Effector memory CD8-positive, alpha-beta T cell (primary cell): ENCODE measurements around the gene ZNF500.

Source experiments
- ATAC-seq: fragments of 150-1000 bp; cut with Tn5 transposase; replicated peaks from 2 replicates; pipeline ENCODE4 v1.10.0; 2021; ENCODE audit warnings: mild to moderate bottlenecking, moderate library complexity
- DNase-seq, 3 experiments: peaks; one replicate each; pipeline ENCODE4 v3.0.0; 2021
- H3K27ac Mint-ChIP-seq, 2 donors: one replicate each; pipeline ENCODE4 v1.8.0; 2022; ENCODE audit warnings: mild to moderate bottlenecking in 2 of 2, mixed read lengths in 2 of 2, moderate library complexity in 2 of 2
- H3K27me3 Mint-ChIP-seq, 2 donors: one replicate each; pipeline ENCODE4 v1.8.0; 2022; ENCODE audit warnings: mixed read lengths in 2 of 2
- H3K36me3 Mint-ChIP-seq: one replicate; pipeline ENCODE4 v1.8.0; 2022; ENCODE audit warnings: mild to moderate bottlenecking, moderate library complexity, mixed read lengths; ENCODE audit not compliant: insufficient read depth
- H3K4me1 Mint-ChIP-seq, 2 donors: one replicate each; pipeline ENCODE4 v1.8.0; 2022; ENCODE audit warnings: low read depth in 2 of 2, mixed read lengths in 2 of 2
- H3K4me3 Mint-ChIP-seq, 2 donors: one replicate each; pipeline ENCODE4 v1.8.0; 2022; ENCODE audit warnings: mild to moderate bottlenecking in 2 of 2, mixed read lengths in 2 of 2, moderate library complexity in 2 of 2
- H3K9me3 Mint-ChIP-seq, 2 donors: one replicate each; pipeline ENCODE4 v1.8.0; 2022; ENCODE audit warnings: mixed read lengths in 2 of 2

Gene ZNF500

DNA sequence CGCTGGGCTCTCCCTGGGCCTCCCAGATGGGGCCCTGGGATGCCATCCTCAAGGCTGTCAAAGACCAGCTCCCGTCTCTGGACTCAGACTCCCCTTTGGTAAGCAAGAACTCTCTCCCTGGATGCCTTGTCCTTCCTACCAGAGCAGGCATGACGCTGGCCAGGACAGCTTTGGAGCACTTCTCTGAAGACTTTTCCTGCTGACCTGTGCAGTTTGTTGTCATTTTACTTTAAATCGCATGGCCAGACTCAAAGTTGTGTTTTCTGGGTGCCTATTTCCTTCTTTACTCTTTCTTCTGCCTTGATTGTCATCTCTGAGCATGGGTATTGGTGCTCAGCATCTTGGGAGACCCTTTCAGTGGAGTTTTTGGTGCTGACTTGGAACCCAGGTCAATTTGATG, 30.4 kb downstream of the ZNF500 start:
- no peak overlapping the region for H3K27ac Mint-ChIP-seq
- no peaks in the 10 kb centered on the region for H3K9me3 Mint-ChIP-seq
- H3K4me3 Mint-ChIP-seq, result peak overlapping the region in 1 of 2 donors; percentile 31
- DNase-seq (no peak), ATAC-seq (no peak)
- peaks cover 19% of the 10 kb centered on the region for H3K36me3 Mint-ChIP-seq
- H3K4me1 Mint-ChIP-seq, result peaks cover 16 to 17% of the 10 kb centered on the region in 2 donors
- peaks cover 0 to 8% of the 10 kb centered on the region in 2 donors for H3K27me3 Mint-ChIP-seq

DNA sequence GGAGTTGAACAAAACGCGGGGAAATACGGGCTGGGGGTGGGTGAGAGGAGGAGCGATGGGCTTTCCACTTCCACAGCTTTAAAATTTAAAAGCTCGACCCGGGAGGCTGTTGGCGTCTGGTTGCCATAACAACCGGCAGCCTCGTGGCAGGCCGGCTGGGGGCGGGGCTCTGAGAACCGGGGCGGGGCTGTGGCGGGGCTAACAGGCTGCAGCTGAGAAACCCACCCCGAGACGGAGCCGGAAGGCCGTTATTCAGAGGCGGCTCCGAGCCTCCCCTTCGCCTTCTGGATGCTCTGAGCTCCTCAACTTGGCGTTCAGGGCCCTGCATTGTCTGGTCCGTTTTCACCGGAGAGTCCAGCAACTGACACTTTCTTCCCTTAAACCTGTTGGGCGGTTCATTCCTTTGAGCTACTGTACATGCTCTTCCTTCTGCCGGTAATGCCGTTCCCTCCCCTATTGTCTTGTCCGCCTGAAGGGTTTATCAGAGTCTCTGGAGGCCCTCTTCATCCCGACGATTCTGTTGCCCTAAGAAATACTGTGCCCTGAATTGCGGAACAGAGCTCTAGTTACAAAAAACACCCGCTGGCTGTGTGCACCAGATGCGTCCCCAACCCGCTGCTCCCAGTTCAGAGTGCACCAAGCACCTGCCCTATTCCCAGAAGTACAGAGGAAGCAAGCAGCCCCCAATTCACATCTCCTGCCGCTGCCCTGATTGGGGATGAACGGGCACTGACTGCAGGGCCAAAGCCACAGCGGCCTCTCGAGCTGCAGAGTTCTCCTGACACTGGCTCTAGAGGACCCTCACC, 32.0 kb downstream of the ZNF500 start:
- peak; percentile 93 to 96 (median 94) for DNase-seq
- Mint-ChIP-seq H3K36me3 (peaks cover 19% of the 10 kb centered on the region), H3K4me1 (peaks cover 16 to 17% of the 10 kb centered on the region in 2 donors), H3K4me3 (peak overlapping the region; percentile 91 to 95), H3K27me3 (peaks cover 0 to 8% of the 10 kb centered on the region in 2 donors), H3K27ac (peak overlapping the region; percentile 90 to 92), H3K9me3 (no peaks in the 10 kb centered on the region)
- ATAC-seq, result peak; percentile 82

GRCh38 chr16:4734063-4734729, 32.8 kb downstream of the ZNF500 start, which contains the start of the genes ANKS3 and DNAAF8:
TSS of gene ANKS3 (minus strand) at chr16:4734271. CDS start at chr16:4730149, 4,122 bp downstream.
TSS of gene DNAAF8 (plus strand) at chr16:4734537. CDS start at chr16:4736515, 1,978 bp downstream.
- peaks cover 0 to 8% of the 10 kb centered on the region in 2 donors for H3K27me3 Mint-ChIP-seq
- H3K36me3 Mint-ChIP-seq, result peaks cover 19% of the 10 kb centered on the region
- peak within 1 kb of the TSS; percentile 91 to 95 for H3K4me3 Mint-ChIP-seq
- peaks cover 16 to 17% of the 10 kb centered on the region in 2 donors for H3K4me1 Mint-ChIP-seq
- peak; percentile 72 to 78 (median 75) for DNase-seq
- H3K9me3 Mint-ChIP-seq, result no peaks in the 10 kb centered on the region
- H3K27ac Mint-ChIP-seq, result peak within 1 kb of the TSS; percentile 90 to 92
- peak; percentile 78 for ATAC-seq

DNA sequence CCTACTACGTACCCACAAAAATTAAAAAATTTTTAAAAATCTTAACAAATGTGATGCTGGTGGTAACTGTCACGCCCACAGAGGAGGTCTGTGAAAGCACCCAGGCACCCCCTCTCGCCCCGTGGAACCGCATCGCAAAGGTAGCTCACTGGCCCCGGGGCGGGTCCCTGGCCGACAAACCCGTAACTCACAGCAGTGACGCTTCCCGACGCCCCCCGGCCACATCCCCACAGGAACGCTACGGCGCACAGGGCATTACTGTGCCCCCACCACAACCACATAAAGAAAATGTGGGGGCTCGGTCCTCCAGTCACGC, 33.3 kb downstream of the ZNF500 start:
- Mint-ChIP-seq H3K9me3 (no peaks in the 10 kb centered on the region), H3K36me3 (peaks cover 16% of the 10 kb centered on the region), H3K4me3 (peak overlapping the region; percentile 91 to 95), H3K27me3 (peaks cover 0 to 8% of the 10 kb centered on the region in 2 donors), H3K27ac (peak overlapping the region; percentile 62 to 92), H3K4me1 (peaks cover 16 to 17% of the 10 kb centered on the region in 2 donors)
- DNase-seq, result peak in 2 of 3 experiments; percentile 8 to 15
- ATAC-seq, result peak; percentile 5

DNA sequence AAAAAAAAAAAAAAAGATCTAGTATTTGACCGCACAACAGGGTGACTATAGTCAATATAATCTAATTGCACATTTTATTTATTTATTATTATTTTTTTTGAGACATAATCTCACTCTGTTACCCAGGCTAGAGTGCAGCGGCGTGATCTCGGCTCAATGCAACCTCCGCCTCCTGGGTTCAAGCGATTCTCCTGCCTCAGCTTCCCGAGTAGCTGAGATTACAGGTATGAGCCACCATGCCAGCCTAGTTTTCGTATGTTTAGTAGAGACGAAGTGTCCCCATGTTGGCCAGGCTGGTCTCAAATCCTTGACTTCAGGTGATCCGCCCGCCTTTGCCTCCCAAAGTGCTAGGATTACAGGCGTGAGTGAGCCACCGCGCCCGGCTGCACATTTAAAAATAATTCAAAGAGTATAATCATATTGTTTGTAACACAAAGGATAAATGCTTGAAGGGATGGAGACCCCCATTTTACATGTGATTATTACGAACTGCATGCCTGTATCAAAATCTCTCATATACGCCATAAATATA, 33.7 kb downstream of the ZNF500 start:
- peaks cover 0 to 5% of the 10 kb centered on the region in 2 donors for H3K27me3 Mint-ChIP-seq
- H3K4me3 Mint-ChIP-seq, result peak overlapping the region; percentile 91 to 95
- peaks cover 15% of the 10 kb centered on the region for H3K36me3 Mint-ChIP-seq
- peaks cover 16 to 17% of the 10 kb centered on the region in 2 donors for H3K4me1 Mint-ChIP-seq
- no peaks in the 10 kb centered on the region for H3K9me3 Mint-ChIP-seq
- DNase-seq (no peak), ATAC-seq (no peak)
- H3K27ac Mint-ChIP-seq, result peak overlapping the region; percentile 62 to 92

GRCh38 chr16:4729876-4730275, 37.1 kb downstream of the ZNF500 start:
- peaks cover 8 to 11% of the 10 kb centered on the region in 2 donors for H3K4me1 Mint-ChIP-seq
- ATAC-seq, result no peak
- no peak for DNase-seq
- no peak overlapping the region for H3K4me3 Mint-ChIP-seq
- H3K9me3 Mint-ChIP-seq, result no peaks in the 10 kb centered on the region
- no peaks in the 10 kb centered on the region for H3K27me3 Mint-ChIP-seq
- peaks cover 8% of the 10 kb centered on the region for H3K36me3 Mint-ChIP-seq
- no peak overlapping the region for H3K27ac Mint-ChIP-seq

DNA sequence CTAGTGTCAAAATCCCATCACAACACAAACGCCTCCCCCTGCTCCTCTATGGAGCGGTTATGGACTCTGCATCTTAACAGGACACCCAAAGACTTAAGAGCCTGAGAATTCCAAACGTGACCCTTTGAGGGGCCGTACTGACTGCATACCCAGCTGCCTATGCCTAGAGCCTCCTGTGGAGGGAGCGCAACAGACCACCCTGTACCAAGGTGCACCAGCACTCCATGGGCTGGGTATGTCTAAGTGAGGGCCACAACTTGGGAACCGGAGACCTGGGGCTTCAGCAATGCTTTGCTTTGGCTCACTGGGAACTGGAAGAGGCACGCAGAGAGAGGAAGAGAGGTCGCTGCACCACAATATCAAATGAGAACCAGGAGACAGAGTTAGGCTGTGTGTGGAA, 38.3 kb downstream of the ZNF500 start:
- Mint-ChIP-seq H3K27ac (no peak overlapping the region), H3K9me3 (no peaks in the 10 kb centered on the region), H3K27me3 (no peaks in the 10 kb centered on the region), H3K4me3 (no peak overlapping the region), H3K4me1 (peaks cover 5 to 7% of the 10 kb centered on the region in 2 donors), H3K36me3 (no peaks in the 10 kb centered on the region)
- ATAC-seq, result no peak
- no peak for DNase-seq

DNA sequence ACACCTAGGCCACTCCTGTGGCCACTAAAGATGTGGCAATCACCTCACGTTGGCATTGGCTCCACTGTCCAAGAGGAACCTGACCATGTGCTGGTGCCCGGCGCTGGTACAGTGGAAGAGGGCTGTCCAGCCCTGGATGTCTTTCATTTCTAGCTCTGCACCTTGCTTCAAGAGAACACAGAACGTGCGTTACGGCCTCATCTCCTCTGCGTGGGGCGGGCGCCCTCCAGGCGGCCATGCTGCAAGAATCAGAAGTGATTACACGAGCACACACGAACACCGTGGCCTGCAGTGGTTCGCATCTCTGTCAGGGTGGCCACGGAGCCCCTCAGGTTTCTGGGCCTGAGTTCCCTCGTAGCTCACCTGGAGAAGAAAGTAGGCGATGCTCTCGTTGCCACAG, 40.3 kb downstream of the ZNF500 start:
- no peak for DNase-seq
- Mint-ChIP-seq H3K27me3 (no peaks in the 10 kb centered on the region), H3K4me3 (no peak overlapping the region), H3K27ac (no peak overlapping the region), H3K4me1 (no peaks in the 10 kb centered on the region), H3K36me3 (peaks cover 16% of the 10 kb centered on the region), H3K9me3 (no peaks in the 10 kb centered on the region)
- ATAC-seq, result no peak

DNA sequence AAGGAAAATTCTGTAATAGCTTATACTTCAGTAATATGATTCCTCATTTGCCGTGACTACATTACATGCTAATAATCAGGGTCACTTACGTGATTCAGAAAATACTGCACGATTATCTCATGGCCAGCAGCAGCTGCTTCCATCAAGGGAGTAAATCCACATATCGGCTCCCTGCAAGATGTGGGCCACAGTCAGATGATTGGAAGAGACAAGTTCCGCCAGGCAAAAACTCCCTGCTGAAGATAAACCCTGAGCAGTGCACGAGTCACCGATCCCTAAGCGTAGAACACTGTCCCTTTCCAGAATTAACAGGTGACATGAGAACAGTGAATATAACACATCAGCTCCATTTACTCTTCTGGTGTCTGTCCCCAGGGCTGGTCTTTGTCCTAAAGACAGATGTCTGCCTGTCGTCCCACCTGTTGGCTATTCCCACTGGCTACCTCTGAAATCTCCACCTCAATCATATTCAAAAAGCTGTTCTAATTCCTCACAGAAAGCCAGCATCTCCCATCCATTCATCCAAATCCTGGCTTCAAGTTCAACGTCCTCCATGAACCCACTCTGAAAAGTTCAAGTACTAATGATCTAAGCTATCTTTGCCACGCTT, 42.2 kb downstream of the ZNF500 start:
- peaks cover 16% of the 10 kb centered on the region for H3K36me3 Mint-ChIP-seq
- H3K4me1 Mint-ChIP-seq, result no peaks in the 10 kb centered on the region
- DNase-seq, result no peak
- no peaks in the 10 kb centered on the region for H3K27me3 Mint-ChIP-seq
- ATAC-seq, result no peak
- H3K4me3 Mint-ChIP-seq, result no peak overlapping the region
- no peak overlapping the region for H3K27ac Mint-ChIP-seq
- H3K9me3 Mint-ChIP-seq, result no peaks in the 10 kb centered on the region

- peaks cover 16% of the 10 kb centered on the region for H3K36me3 Mint-ChIP-seq
- H3K4me3 Mint-ChIP-seq, result no peak overlapping the region
- H3K27me3 Mint-ChIP-seq, result no peaks in the 10 kb centered on the region
- ATAC-seq (no peak), DNase-seq (no peak)
- H3K9me3 Mint-ChIP-seq, result no peaks in the 10 kb centered on the region
- no peak overlapping the region for H3K27ac Mint-ChIP-seq
- no peaks in the 10 kb centered on the region for H3K4me1 Mint-ChIP-seq
Observed at GRCh38 chr16:4723071-4723767, 43.7 kb downstream of the ZNF500 start.

- ATAC-seq (no peak), DNase-seq (no peak)
- Mint-ChIP-seq H3K27me3 (no peaks in the 10 kb centered on the region), H3K36me3 (peaks cover 37% of the 10 kb centered on the region), H3K4me3 (no peak overlapping the region), H3K4me1 (peaks cover 0 to 2% of the 10 kb centered on the region in 2 donors), H3K9me3 (no peaks in the 10 kb centered on the region), H3K27ac (no peak overlapping the region)
Observed at GRCh38 chr16:4718466-4718865, 48.5 kb downstream of the ZNF500 start.

GRCh38 chr16:4714996-4715395, 52.0 kb downstream of the ZNF500 start:
- ATAC-seq, result no peak
- H3K27ac Mint-ChIP-seq, result peak overlapping the region in 1 of 2 donors; percentile 13

More at GRCh38 chr16:4714996-4715395, 52.0 kb downstream of the ZNF500 start:
- no peaks in the 10 kb centered on the region for H3K9me3 Mint-ChIP-seq
- H3K4me1 Mint-ChIP-seq, result peaks cover 0 to 2% of the 10 kb centered on the region in 2 donors
- H3K4me3 Mint-ChIP-seq, result no peak overlapping the region
- peaks cover 51% of the 10 kb centered on the region for H3K36me3 Mint-ChIP-seq
- H3K27me3 Mint-ChIP-seq, result no peaks in the 10 kb centered on the region
- DNase-seq, result no peak
